Measurements from ENCODE around the gene RAD51B.

RAD51B gene

GRCh38 chr14:68658943-68659931 lies 839.7 kb downstream of the RAD51B start (continued):
- no peak for TF ChIP-seq TCF7L2 (IDR thresholded peaks at IDR 0.05; ENCODE audit: borderline replicate concordance, low read depth, low read length)
- no peak for TF ChIP-seq ZNF23 (tag by site-specific recombination; IDR thresholded peaks at IDR 0.05; ENCODE audit: borderline replicate concordance)
- no peak for TF ChIP-seq ZBTB1 (tag by site-specific recombination; IDR thresholded peaks at IDR 0.05)
- TF ChIP-seq ZNF776 (tag by site-specific recombination; IDR thresholded peaks at IDR 0.05; ENCODE audit: borderline replicate concordance): no peak
- TF ChIP-seq AEBP2 (tag by site-specific recombination; IDR thresholded peaks at IDR 0.05; ENCODE audit: borderline replicate concordance): no peak
- no peak for TF ChIP-seq ZBTB26 (tag by site-specific recombination; optimal IDR thresholded peaks at IDR 0.05)
- no peak for TF ChIP-seq KLF7 (tag by site-specific recombination; IDR thresholded peaks at IDR 0.05; ENCODE audit: borderline replicate concordance)

- H3K36me3 ChIP-seq (ENCODE audit: control insufficient read depth in 2 of 2, insufficient read depth in 1 of 2, low read length in 2 of 2): no peaks in the 10 kb centered on the region
- no peak overlapping the region for H3K4me3 ChIP-seq (ENCODE audit: low read depth, low read length)
- no peaks in the 10 kb centered on the region for H3K4me1 ChIP-seq (ENCODE audit: control insufficient read depth, insufficient read depth, low read length)
- H3K9me3 ChIP-seq (ENCODE audit: control insufficient read depth, insufficient read depth, low read depth, low read length): no peaks in the 10 kb centered on the region
- CTCF ChIA-PET: no interaction called here
- no peak for TF ChIP-seq ZNF311 (tag by site-specific recombination; IDR thresholded peaks at IDR 0.05; ENCODE audit: borderline replicate concordance)
- POLR2A ChIA-PET: no interaction called here
- no peak overlapping the region for H3K27ac ChIP-seq (ENCODE audit: extremely low read depth, low read depth, low read length)
These were observed 840.9 kb downstream of the RAD51B start for GRCh38 chr14:68660495-68660894.

GRCh38 chr14:68661226-68662225 lies 841.9 kb downstream of the RAD51B start:
- ChIA-PET POLR2A (no interaction called here), CTCF (no interaction called here)
- no peaks in the 10 kb centered on the region for H3K9me3 ChIP-seq (ENCODE audit: control insufficient read depth, insufficient read depth, low read depth, low read length)
- H3K4me1 ChIP-seq (ENCODE audit: control insufficient read depth, insufficient read depth, low read length): no peaks in the 10 kb centered on the region
- no peak overlapping the region for H3K27ac ChIP-seq (ENCODE audit: extremely low read depth, low read depth, low read length)
- H3K36me3 ChIP-seq (ENCODE audit: control insufficient read depth in 2 of 2, insufficient read depth in 1 of 2, low read length in 2 of 2): no peaks in the 10 kb centered on the region
- no peak overlapping the region for H3K4me3 ChIP-seq (ENCODE audit: low read depth, low read length)
- TF ChIP-seq IKZF3 (tag by site-specific recombination; IDR thresholded peaks at IDR 0.05) (no peak), ZNF138 (tag by site-specific recombination; IDR thresholded peaks at IDR 0.05; ENCODE audit: borderline replicate concordance) (no peak), ZFHX2 (tag by site-specific recombination; conservative IDR thresholded peaks at IDR 0.05) (no peak), KLF7 (tag by site-specific recombination; IDR thresholded peaks at IDR 0.05; ENCODE audit: borderline replicate concordance) (no peak), ZNF654 (tag by site-specific recombination; IDR thresholded peaks at IDR 0.05; ENCODE audit: low read depth) (no peak), PRDM1 (tag by site-specific recombination; IDR thresholded peaks at IDR 0.05) (no peak), ZBTB44 (tag by site-specific recombination; IDR thresholded peaks at IDR 0.05) (no peak), ZNF707 (tag by site-specific recombination; IDR thresholded peaks at IDR 0.05) (no peak), ZNF843 (tag by site-specific recombination; IDR thresholded peaks at IDR 0.05) (no peak), PRDM10 (tag by site-specific recombination; IDR thresholded peaks at IDR 0.05) (no peak), ZNF10 (tag by site-specific recombination; IDR thresholded peaks at IDR 0.05) (no peak), ZNF362 (tag by site-specific recombination; IDR thresholded peaks at IDR 0.05) (no peak), WT1 (tag by site-specific recombination; IDR thresholded peaks at IDR 0.05) (no peak)

Measured in HEK293 (cell line).